Measurements from ENCODE around the gene IL5.

DNA sequence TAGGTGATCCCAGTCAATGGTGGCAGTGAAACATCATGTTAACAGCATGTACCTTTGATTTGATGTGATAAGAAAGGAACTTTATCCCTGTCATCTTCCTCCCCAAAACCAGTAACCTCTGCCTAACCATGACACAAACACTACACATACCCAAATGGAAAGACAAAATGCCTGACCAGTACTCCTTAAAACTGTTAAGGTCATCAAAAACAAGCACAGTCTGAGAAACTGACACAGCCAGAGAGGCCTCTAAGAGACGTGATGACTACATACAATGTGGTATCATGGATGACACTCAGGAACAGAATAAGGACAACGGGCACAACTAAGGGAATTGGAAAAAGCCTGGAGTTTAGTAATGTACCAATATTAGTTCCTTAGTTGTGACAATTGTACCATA, 3.9 kb upstream of the IL5 start:
- TF ChIP-seq YY1 (IDR thresholded peaks at IDR 0.05; ENCODE audit: insufficient read depth, insufficient read length): no peak
- TF ChIP-seq ZNF274 (IDR thresholded peaks at IDR 0.05; ENCODE audit: low read depth, low read length): no peak

Data from NT2/D1 (cell line).